GM18517 (cell line): ENCODE results near the gene ATP5ME.

Experiments used
- ATAC-seq: cut with Tn5 transposase; IDR thresholded peaks from one replicate; pipeline ENCODE4 v1.9.1; 2021; ENCODE audit warnings: mild to moderate bottlenecking, moderate library complexity; ENCODE audit not compliant: unreplicated experiment

Gene ATP5ME

DNA sequence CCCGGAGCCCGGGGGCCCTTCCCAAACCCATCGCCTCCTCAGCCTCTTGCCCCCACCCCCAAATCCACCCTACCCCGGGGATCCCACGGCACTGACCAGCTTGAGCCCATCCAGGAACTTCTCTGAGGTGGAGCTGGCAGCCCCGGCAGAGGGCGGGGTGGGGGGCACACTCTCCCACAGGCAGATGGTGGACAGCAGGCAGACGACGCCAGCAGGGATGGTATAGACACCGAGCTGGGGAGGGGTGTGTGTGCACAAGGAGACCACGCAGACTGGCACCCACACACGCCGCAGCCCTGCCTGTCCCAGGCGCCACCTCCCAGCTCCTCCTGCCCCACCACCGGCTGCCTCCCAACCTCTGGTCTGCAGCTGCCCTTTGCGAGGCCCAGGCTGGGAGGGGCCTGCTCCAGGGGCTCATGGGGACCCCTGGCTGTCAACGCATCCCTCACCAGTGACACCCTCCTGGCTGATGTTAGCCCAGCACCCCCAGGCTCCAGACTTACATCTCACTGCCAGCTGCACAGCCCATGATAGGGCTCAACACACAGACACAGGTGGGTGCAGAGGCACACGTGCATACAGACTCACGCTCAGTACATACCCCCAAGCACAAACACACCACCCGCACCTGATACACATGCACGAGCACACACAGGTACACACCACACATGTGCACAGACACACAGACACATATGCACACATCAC is 10.7 kb upstream of the ATP5ME start:
- no peak for ATAC-seq

DNA sequence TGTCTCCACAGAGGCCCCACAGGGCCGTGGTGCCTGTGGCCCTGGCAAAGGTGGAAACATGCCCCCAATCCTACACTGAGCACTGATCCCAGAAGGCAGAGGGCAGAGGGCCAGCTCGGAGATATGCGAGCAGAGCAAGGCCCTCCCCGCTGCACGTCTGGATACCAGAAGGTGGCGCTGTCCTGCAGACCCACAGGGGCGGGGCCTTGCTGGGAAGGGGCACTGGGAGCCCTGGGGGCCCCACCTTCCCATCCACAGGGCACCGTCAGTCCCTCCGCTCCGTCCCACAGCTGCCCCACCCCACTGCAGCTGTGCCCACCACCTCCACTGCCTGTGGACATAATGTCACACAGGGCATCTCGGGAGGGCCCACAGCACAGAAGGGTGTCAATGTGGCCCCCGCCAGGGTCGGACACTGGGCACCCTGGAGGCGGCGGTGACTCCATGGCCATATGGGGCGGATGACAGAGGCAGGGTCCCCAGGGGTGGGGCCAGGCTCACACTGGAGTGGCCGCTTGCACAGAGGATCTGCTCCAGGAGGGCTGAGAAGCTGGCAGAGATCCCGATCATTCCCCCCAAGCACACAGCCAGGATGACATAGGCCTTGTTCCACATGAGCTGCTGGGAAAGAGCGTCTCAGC is 10.0 kb upstream of the ATP5ME start:
- ATAC-seq: no peak

DNA sequence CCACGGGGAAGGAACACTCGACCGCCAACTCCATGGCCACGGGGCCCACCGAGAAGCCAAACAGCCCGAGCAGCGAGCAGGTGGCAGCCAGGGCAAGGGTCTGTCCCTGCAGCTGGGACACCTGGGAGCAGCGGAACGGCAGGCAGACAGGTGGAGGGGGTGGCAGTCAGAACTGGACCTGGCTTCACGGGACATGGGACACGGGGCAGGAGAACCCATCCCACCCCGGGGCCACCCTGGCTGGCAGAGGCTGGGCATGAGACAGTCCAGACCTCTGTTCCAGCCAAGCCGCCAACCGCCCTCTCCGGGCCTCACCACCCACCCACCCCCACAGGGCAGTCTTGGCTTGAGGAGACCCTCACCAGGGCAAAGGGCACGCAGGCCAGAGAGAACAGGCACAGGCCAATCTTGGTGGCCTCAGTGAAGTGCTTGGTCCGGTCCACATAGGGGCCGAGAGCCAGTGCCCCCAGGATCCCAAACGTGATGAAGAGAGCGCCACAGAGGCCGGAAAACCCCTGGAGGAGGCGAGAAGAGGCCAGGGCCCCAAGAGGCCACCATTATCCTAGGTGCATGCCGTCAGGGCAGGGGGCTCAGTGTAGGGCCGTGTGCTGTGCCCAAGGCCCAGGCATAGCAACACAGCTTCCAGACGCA is 9.3 kb upstream of the ATP5ME start:
- ATAC-seq: no peak

DNA sequence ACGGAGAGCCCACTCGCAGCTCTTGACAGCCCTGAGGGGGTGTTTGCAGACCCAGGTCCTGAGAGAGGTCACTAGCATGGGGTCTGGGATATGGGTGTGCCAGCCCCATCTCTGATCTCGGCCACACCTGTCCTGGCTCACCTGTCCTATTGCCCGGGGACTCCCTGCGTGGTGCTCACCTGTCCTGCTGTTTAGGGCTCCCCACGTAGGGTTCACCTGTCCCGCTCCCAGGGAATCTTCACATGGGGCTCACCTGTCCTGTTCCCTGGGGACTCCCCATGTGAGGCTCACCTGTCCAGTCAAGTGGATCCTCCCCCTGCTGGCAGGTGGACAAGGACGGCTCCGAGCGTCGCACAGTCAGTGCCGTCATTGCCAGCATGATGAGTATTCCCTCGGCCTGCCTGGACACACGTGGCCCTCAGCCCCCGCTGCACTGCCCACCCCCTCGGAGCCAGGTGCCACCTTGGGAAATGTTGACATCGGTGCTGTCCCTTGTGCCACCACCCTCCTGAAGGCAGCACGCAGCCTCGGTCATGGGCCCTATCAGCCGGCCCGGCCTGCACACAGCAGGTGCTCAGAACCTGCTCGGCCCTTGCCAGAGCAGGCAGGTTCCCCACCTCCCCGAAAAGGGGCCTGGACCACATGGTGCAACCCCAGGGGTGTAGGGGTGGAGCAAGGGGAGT is 8.6 kb upstream of the ATP5ME start:
- no peak for ATAC-seq

DNA sequence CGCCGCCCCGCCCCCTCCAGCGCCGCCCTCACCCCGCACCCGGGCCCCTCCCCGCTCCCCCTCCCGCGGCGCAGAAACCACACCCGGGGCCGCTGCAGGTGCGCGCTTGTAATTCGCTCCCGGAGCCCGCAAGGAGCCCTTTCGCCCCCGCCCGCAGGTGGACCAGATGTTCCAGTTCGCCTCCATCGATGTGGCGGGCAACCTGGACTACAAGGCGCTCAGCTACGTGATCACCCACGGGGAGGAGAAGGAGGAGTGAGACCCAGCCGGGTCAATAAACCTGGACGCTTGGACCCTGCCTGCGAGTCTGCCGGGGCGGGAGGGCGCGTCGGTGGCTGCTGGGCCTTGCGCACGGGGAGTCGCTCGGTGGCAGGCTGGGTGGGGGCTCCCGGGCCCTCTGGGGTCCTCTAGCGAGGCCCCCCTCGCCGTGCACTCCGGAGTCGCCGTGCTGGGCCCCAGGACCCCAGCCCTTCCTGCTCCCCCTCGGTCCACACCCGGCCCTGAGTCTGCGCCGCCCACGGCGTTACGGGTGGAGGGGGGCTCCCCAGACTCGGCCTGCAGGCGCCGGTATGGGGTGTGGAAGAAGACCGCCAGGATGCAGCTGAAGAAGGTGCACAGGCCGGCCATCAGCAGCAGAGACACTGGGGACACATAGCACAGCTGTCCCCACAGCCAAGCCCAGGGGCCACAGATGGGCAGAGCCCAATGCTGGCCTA is 7.8 kb upstream of the ATP5ME start:
- no peak for ATAC-seq

DNA sequence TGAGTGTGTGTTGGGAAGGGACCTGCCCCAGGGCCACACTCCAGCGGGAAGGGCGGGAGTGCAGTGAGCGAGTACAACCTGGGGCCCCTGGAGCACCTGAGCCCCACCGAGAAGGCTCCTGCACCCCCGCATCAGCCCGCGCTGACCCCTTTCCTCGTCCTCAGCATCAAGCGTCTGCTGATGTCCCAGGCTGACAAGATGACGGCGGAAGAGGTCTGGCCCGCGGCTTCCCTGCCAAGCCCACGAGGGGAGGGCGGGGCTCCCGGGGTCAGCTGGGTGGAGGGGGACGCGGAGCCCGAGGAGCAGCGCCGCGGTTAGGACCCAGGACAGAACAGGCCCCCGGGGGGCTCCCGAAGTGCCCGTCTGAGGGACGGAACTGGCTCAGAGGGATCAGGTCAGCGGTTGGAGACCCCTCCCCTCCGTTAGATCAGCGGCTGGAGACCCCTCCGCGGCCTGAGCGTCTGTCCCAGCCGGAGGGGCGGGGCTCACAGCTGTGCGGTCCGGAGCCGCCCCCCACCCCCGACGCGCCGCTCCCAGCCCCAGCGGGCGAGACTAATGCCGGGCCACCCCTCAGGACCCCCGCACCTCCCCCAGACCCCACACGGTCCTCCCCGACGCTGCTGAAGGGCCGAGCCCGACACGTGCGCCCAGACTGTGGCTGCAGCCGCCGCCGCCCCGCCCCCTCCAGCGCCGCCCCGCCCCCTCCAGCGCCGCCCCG is 7.0 kb upstream of the ATP5ME start:
- no peak for ATAC-seq

DNA sequence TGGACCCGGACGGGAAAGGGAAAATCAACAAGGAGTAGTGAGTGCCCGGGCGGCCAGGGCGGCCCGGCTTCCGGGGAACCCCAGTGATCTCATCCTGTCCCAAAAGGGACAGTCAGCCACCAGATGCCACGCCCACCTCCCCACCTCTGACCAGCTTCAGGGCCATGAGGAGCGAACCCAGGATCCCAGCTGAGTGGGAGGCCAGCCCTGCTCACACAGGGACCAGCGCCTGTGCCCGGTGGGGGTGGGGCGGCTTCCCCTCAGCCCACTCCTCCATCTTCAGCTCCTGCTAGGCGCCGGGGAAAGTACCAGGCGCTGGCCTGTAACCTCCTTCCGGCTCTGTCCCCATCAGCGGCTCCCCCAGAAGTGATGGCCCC is 6.5 kb upstream of the ATP5ME start:
- ATAC-seq: no peak

DNA sequence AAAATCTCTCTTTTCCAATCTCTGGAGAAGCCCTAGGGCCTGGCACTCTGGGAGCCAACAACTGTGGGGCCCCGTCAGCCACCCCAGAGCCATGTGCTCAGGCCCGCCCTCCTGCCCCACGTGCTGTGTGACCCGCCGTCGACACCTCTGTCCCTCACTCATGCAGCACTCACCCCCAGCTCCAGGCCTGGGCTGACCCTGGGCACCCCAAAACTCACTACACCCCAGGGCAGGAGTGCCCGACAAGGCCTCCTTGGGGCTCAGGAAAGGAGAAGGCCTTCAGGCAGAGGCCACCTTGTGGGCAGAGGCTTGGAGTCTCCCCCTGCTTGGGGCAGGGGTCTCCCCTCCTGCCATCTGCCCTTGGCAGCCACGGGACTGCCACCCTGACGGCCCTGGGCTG is 6.0 kb upstream of the ATP5ME start:
- no peak for ATAC-seq

DNA sequence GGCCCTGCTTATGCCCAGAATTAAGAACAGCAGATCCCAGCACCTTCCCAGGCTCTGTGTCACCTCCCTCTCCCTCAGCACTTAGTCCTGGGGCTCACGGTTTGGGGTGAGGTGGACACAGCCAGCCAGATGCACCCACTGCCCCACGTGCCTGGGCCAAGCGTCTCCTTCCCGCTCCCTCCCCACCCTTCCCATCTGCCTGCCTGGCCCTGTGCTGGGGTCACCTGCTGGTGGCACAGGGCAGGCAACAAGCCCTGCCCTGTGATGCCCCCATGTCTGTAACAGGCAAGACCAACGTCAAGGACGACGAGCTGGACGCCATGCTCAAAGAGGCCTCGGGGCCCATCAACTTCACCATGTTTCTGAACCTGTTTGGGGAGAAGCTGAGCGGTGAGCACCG is 5.6 kb upstream of the ATP5ME start:
- ATAC-seq: no peak

DNA sequence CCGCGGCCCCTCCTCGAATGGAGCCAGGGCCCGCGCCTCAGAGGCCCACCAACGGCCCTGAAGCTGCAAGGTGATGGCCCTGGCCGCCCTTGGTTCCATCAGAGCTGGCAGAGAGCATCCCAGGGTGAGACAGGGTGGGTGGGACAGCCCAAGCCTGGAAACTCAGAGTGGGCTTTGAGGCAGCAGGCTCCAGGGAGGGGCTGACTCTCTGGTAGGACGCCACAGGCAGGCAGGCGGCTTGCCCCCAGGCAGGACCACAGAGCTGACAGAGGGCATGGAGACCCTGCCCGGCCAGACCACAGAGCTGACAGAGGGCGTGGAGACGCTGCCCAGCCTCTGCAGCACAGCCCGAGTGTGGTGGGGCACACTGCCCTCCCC is 5.0 kb upstream of the ATP5ME start:
- no peak for ATAC-seq

DNA sequence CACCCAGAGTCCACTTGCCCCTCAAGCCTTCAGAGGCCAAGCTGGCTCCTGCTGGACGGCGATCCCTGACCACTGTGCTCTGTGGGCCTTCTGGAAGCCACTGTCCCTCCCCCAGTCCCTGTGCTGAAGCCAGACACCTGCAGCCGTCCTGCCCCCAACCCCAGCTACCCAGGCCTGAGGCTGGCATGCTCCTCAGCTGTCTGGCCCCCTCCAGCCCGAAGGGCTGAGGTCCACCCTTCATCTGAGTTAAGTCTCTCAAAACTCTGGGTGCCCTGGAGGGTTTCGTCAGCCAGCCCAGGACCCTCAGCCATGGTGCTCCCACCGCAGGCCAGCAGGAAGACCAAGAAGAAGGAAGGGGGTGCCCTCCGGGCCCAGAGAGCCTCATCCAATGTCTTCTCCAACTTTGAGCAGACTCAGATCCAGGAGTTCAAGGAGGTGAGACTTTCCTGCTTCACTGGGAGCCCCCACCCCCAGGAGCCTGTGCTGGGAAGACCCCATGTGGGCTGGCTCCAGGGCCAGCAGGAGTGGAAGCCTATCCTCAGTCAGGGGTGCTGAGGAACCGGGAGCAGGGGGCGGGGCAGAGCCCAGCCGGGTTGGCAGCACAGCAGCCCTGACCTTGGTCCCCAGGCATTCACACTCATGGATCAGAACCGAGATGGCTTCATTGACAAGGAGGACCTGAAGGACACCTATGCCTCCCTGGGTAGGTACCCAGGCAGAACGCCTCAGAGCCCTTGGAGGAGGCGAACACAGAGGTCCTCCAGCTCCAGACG is 4.4 kb upstream of the ATP5ME start:
- no peak for ATAC-seq

DNA sequence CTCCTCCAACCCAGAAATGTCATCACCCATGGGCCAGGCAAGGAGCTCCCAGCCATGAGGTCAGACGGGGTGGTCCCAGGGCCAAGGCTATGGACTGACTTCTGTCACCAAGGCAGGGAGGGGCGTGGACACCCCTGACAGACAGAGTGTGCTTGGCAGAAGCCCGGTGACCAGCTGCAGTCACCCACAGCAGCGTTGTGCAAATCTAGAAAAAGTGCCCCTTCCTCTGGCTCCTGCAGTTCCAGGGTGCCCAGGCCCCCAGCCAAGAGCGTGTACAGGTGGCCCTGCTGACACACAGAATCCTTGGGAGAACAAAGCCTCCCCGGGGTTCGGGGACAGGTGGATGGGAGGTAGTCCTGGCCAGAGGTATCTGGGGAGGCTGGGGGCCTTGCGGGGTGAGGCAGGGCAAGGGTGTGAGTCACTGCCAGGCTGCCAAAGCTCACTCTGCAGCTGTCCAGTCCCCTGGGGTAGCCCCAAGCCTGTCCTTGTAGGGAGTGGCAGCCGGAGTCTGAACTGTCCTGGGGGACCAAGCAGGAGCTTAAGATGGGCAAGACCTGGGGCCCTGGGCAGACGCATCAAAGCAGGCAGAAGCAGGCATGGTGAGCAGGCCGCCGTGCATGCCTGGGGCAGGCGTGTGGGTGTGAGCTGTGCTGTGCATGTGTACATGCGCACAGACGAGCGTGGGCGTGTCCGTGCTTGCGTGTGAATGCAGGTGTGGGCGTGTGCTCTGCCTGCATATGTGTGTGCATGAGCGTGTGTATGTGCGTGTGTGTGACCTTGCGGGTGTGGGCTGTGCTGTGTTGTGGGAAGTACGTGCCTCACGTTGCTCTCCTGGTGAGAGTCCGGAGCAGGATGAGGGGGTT is 3.6 kb upstream of the ATP5ME start:
- ATAC-seq: no peak

DNA sequence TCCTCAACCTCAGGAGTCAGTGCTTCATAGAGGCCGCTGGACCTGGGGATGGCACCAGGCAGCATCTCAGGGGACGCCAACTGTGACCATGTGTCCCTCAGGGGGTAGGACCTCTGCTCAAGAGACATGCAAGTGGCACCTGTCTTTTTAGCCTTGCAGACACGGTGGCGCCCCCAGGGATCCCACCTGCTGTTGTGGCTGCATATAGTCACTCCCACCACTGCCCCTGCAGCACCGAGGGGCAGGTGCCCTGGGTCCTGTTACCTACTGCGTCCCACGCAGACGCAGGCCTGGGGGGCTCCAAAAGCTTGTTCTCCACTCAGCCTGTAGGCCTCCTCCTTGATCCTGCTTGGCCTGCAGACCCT is 2.8 kb upstream of the ATP5ME start:
- no peak for ATAC-seq

DNA sequence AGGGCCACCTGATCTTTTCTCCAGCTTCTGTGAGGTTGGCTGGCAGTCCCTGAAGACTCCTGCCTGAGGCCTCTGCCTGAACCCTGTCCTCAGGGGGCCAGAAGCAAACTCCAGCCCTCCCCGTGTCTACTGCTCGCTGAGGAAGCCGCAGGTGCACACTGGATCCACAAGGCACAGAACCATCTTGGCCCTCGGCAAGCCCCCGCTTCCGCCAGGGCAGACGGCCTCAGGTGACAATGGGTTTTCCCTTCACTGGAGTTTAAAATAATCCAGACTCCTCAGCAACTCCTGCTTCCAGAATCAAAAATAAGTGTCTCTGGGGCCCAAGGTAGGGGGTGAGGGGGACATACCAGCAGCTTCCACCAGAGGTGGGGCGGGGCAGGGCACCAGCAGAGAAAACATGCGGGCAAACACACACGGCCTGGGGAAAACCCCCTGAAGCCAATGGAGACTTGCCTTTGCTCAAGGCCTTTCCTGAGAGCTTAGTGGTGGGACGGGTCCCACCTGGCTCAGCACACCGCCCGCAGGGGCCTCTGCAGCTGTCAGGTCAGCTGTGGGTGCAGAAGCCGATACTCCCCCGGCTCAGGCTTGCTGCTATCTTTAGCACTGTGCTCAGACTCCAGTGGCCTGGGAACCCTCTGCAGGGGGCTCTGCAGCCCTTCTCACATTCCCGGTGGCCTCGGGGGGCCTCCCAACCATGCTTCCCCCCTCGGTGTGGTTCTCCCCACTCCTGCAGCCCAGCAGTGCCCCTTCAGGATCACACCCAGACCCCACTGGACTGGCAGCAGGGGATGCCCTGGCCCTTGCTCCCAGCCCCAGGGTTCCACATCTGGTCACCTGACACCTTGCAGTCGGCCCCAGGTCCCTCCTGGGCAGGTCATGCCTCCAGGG is 2.1 kb upstream of the ATP5ME start:
- no peak for ATAC-seq

DNA sequence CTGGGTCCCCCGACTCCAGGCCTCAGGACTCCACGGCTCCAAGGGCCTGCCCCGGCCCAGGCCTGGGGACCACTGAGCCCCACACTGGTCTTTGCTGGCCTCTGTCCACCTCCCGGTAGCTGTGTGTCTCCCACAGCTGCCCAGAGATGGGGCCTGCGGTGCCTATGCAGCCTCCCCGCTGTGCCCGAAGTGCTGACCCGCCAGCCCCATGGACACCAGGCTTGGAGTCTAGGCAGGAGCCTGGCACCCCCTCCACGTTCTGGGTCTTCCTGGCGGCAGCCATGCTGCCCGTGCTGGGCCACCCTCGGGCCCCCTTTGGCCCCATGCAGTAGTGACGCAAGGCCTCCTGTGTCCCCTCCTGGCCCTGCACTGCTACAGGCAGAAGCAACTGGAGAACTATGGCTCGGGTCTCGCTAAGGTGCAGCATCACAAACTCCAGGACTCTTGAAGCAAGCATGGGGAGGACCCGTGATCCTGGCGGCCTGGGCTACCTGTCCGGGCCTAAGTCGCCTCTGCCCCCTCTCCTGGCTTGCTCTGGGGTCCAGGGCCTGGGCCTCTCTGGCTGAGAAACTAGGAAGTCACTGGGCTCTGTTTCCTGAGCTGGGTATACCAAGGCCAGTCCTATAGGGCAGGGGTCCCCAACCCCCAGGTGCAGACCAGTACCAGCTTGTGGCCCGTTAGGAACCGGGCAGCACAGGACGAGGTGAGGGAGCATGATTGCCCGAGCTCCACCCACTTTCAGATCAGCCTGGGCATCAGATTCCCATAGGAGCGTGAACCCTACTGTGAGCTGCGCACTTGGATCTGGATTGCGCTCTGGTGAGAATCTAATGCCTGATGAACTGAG is 1.2 kb upstream of the ATP5ME start:
- ATAC-seq: no peak

DNA sequence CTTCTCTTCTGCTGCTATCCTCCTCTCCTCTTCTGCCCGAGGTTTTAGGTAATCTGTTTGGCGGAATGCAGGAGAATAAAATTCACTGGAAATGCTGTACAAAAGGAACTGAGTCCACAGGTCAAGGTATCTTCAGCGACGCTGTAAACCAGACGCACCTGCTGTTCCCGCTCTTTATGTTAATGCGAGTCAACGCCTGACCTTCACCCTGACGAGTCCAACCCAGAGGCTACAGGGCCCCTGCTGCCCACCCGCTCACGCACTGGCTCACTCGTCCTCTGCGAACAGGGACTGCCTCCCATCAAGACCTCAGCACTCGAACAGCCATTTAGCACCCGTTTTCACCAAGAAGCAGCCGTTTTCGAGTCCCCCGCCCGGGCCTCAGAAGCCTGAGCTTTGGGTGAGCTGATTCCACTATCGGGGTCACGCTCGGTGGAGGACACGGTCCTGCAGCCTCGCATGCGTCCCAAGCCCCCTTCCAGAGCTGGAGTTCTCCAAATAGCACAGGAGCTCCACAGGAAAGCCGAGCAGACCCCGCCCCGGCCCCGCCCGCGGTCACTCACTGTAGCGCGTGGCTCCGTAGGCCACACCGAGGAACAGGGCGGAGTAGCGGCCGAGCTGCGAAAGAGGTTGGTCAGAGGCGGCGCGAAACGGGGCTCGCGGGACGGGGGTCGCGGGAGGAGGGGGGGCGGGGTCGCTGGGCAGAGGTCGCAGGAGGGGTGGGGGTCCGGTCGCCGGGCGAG is 556 bp downstream of the ATP5ME start:
- no peak for ATAC-seq
